GM21381 (cell line): ENCODE measurements around the gene LRRC47.

ENCODE experiments used
- ATAC-seq: cut with Tn5 transposase; IDR thresholded peaks from one replicate; pipeline ENCODE4 v1.9.1; 2021; ENCODE audit warnings: mild to moderate bottlenecking, moderate library complexity; ENCODE audit not compliant: unreplicated experiment

The LRRC47 gene

GRCh38 chr1:3796215-3797061 lies at the start of gene LRRC47:
Gene LRRC47 (minus strand): TSS chr1:3796498. CDS start chr1:3796476, 22 bp downstream.
- ATAC-seq: peak; percentile 97

GRCh38 chr1:3842912-3843311 lies 46.6 kb upstream of the LRRC47 start:
- no peak for ATAC-seq

DNA sequence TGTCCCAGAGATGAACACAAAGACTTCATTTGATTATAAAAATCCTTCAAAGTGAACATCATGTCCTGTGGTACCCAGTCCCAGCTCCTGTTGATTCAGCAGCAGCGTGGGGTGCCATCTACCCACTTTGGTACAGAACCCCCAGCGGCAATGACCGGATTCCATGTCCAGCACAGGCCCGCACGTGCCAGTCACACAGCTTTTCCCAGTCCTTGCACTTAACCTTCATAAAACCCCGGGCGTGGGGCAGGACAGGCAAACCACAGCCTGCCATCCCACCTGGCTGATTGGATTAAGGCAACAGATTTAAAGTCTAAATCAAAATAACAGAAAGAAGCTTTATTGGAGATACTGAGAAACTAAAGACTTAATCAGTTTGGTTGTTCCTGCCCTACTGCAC lies 45.2 kb upstream of the LRRC47 start:
- ATAC-seq: no peak

- ATAC-seq: no peak
Measured at GRCh38 chr1:3838788-3839187, 42.5 kb upstream of the LRRC47 start.

GRCh38 chr1:3837685-3838084 lies 41.4 kb upstream of the LRRC47 start:
- no peak for ATAC-seq

DNA sequence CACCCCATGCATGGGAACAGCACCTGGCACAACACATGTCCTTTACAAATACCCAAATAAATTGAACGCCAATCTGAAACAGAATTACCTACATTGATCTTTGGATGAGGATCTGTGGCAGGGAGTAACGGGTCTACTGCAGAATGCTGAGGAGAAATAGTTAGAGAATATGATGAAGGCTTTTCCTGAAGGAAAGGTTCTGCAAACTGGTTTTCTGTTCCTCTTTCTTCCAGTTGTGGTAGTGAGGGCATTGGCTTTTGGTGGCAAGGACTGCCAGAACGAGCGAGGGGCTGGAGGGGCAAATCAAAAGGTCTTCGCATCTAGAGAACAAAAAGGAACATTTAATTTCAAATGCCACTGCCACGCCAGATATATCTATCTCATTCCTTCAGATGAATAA lies 40.9 kb upstream of the LRRC47 start:
- ATAC-seq: no peak

DNA sequence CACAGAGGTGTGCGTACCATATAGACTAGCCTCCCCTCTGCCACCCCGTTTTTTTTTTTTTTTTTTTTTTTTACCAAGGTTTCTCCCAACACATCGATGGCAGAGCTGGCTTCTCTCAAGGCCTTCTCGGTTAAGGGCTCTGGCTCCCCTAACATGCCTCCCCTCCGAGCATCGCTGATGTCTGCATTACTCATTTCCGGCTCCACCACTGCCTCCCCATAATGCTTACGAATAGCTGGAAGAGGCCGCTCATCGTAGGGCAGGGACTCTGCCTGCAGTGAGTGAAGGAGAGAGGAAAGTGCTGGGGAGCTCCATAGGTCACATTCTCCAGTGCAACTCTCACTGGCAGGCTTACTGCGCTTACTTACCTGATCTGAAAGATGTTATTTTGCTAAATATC lies 40.1 kb upstream of the LRRC47 start:
- no peak for ATAC-seq

DNA sequence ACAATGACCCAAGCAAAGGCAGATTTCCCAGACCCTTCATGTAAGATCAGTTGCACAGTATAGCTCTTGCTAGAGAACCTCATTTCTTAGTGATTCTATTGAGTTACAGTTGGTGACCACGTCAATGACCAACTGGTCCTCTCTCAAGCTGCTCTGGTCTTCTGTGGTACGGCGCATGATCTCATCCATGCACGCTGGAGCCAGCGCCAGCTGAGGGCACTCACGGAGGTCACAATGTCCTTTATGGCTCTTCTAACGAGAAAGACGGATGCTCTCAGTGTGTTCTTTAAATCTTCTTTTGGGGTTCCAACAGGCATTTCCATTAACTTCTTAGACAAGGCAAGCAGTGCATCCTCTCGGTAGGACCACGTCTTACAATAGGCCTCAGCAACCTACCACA lies 38.4 kb upstream of the LRRC47 start:
- ATAC-seq: no peak

DNA sequence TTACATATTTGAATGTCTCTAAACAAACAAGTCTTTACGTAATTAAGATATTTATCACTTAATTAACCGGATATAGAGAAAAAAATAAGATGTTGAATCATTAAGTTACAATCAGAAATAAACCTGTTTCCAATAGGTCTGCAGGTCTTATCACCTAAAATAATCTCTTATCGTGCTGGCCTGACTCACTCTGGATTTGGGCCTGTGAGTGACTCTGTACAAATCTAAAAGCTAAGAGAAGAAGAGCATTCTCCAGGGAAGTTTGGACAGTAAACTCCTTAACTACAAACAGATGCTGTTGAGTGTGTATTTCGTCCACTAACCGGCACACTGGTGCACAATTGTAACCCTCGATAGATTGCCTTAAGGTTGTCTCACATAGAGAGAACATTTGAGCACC lies 35.4 kb upstream of the LRRC47 start:
- ATAC-seq: no peak

- no peak for ATAC-seq
Measured at GRCh38 chr1:3828391-3828790, 32.1 kb upstream of the LRRC47 start.

- no peak for ATAC-seq
Measured at GRCh38 chr1:3827813-3828307, 31.6 kb upstream of the LRRC47 start.

DNA sequence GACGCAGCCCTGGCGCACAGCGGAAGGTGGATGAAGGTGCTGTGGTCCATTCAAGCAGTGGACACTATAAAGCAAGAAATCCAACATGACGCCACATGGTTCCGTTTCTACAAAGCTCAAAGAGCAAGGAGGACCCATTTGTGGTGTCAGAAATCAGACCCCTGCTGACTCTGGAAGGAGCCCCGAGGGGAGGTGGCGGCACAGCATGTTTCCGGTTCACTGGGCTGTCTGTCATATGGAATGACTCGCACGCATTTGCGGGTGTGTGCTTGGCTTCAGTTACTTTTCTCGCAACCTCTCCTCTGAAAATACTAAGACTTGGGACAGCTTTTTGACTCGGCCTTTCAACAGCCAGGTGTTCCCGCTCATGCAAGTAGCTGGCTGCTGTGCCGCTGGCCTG lies 29.1 kb upstream of the LRRC47 start:
- no peak for ATAC-seq

GRCh38 chr1:3824650-3825049 lies 28.4 kb upstream of the LRRC47 start:
- no peak for ATAC-seq

DNA sequence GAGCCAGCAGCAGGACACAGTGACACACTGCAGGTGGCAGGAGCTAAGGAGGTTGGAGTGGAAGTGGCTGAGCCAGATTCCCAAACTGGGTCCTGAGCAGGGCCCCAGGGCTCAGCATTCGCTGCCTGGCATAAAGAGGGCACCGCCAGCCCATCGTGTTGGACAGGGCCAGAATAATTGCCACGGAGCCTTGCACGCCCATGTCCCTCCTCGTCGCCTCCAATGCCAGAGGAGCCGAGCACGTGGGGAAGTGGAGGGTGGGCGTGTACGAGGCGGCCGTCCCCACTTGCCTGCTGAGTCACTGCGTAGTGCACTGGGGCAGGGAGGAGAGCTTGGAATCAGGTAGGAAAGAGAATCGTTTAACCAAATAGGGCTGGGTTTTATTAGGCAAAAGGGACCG lies 26.1 kb upstream of the LRRC47 start:
- no peak for ATAC-seq

DNA sequence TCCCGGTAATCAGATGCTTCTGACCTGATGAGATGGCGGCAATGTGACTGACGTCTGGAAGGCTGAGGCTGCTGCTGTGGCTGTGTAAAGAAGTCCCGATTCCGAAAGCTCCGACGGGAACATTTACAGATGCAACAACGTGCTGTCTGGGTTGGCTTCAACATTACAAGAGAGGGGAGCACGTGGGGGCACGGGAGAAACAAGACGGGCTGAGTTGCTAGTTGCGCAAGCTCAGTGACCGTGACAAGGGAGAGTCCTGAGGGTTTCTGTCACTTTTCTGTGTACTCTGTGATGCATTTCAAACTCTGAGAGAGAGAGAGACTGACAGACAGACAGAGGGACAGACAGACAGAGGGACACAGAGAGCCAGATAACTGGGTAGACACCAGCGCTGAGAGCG lies 25.6 kb upstream of the LRRC47 start:
- ATAC-seq: no peak

DNA sequence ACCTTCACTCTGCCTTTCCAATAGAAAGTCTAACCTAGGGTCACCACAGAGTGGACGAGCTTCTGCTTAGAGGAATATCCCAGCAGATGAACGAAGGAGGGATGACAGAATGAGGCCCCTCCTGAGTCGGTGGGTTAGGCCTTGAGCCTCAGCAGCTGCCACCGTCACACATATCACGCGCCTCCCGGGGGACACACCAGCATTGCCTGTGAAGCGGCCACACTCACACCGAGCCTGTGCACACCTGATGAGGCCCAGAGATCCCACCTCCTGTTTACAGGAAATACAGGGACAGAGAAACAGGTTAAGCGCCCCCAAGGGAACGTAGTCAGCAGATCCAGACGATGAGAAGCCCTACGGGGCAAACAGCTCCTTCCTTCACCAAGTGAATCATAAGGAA lies 25.1 kb upstream of the LRRC47 start:
- no peak for ATAC-seq

DNA sequence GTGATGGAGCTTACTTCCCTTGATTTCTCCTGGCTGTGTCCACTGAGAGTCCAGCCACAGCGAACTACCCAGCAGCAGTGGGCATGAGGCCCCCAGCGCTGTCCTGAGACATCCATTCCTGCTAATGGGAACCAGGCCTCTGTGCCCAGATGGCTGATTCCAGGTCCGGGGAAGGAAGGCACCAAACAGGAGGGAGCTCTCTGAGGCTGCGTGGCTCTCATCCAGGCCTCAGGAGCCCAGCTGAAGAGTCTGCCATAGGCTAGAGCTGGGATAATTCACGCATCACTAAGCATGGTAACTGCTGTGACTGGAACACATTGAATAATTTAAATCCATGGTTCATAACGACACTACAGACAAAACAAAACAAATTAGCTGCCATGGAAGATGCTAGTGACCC lies 24.7 kb upstream of the LRRC47 start:
- ATAC-seq: no peak

DNA sequence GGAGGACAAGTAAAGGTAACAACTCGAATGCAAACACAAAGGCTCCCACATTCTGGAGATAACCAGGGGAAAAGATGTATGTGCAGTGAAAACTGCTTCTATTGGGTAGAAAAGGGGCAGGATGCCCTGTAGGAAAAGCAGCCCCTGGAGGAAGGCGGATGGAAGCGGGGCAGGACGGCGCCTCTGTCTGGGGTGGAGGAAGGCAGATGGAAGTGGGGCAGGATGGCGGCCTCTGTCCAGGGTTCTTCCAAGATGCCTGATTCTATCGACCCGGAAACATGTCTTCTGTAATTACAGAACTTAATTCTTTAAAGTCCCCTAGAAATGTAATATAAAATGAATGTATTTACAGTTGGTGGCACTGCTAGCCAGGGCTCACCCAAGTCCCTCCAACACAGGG lies 24.0 kb upstream of the LRRC47 start:
- no peak for ATAC-seq

DNA sequence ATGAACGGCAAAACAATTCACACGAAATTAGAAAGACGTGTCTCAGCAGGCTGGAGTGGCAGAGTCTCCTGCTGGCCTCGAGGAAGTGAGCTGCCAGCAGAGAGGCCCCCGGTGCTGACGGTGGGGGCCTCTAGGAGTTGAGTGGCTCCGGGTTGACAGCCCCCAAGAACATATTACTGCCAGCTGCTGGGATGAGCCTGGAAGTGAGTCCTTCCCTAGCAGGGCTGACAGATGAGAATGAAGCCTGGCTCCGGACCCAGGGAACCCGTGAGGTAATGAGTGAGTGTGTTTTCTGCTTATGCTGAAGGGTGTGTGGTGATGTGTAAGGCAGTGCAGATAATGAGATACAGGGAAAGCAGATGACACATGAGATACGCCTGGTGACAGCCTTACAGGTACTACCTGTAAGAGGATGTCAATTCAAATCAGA lies 23.5 kb upstream of the LRRC47 start:
- no peak for ATAC-seq

DNA sequence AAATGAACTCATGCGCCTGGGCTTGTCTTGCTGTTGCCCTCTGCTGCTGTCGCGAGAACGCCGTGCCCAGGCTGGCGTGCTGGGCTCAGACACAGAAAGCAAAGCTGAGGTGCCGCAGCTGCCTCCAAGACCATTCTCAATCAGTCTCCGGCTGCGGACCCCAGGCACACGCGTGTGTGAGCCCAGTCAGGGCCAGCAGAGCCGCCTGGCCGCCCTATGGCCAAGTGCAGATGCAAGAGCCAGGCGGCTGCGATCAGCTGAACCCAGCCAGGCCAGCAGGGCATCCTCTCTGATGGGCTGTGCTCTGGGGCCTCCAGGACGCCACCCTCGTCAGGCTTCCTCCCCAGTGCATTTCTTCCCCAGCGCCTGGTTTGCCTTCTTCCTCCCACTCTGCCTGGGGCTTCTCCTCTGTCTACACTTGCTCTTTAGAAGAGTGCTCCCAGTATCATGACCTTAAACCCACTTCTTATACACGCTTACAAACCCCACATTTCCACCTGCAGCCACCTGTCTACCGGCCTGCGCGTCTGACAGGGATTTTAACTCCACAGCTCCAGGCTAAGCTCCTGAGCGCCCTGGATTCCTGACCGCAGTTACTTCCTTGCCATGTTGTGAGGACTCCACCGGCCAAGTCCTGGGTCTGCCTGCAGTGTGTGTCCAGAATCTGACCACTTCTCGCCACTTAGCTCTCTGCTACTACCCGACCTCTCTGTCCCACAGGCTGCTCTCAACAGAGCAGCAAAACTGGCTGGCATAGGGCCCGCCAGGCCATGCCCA lies 21.7 kb upstream of the LRRC47 start:
- no peak for ATAC-seq

DNA sequence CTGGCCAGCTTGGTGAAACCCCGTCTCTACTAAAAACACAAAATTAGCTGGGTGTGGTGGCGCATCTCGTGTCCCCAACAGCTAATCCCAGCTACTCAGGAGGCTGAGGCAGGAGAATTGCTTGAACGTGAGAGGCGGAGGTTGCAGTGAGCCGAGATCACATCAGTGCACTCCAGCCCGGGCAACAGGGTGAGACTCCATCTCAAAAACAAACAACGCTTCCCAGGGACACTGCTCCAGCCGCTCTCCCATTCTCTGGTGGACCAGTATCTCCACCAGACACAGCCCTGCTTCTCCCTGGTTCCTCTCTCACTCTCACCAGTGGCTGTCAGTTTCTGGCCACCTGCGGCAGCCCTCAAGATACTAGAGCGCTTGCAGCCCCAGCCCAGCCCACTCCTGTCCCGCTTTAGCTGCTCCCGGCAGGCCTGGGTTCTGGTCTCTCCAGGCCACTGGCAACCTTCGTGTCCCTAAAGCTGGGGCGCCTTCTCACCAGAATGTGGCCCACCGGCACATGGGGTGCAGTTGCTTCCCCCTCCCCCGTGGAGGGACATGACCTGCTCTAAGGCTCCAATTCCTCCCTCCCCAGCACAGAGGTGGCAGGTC lies 20.9 kb upstream of the LRRC47 start:
- no peak for ATAC-seq
